Smooth muscle cell (in vitro differentiated cells): ENCODE results near the gene CD99L2. TPM values are rescaled to one million over a fixed set of nuclear protein-coding genes. Genes with fewer than 3 reads are reported as not detected.

Experiments used
- DNase-seq: peaks from one replicate; lab custom pipeline; 2025; ENCODE audit not compliant: unreplicated experiment; lab: John Stamatoyannopoulos, UW
- H2AFZ ChIP-seq: fragments of 200-600 bp; sonication (generic); 2 replicates; pipeline ENCODE4 v1.6.0; 2016; ENCODE audit warnings: antibody characterized with exemption, low read depth, mild to moderate bottlenecking
- H3F3A ChIP-seq: fragments of 200-600 bp; sonication (generic); 2 replicates; pipeline ENCODE4 v1.6.0; 2017; ENCODE audit warnings: antibody characterized with exemption, low read depth
- H3K27ac ChIP-seq: fragments of 200-600 bp; sonication (generic); 2 replicates; pipeline ENCODE4 v1.5.1; 2016; ENCODE audit warnings: low read depth, mild to moderate bottlenecking
- H3K27me3 ChIP-seq: fragments of 200-600 bp; sonication (generic); 2 replicates; pipeline ENCODE4 v1.6.1; 2016; ENCODE audit warnings: low read depth, mild to moderate bottlenecking
- H3K36me3 ChIP-seq: fragments of 200-600 bp; sonication (generic); 2 replicates; pipeline ENCODE4 v1.5.1; 2016; ENCODE audit warnings: low read depth
- H3K4me1 ChIP-seq: fragments of 200-600 bp; sonication (generic); 2 replicates; pipeline ENCODE4 v1.5.1; 2016; ENCODE audit warnings: low read depth
- H3K4me2 ChIP-seq: fragments of 200-600 bp; sonication (generic); 2 replicates; pipeline ENCODE4 v1.6.0; 2016; ENCODE audit warnings: mild to moderate bottlenecking
- H3K4me3 ChIP-seq: fragments of 200-600 bp; sonication (generic); 2 replicates; pipeline ENCODE4 v1.5.1; 2016; ENCODE audit warnings: mild to moderate bottlenecking
- H3K79me2 ChIP-seq: fragments of 200-600 bp; sonication (generic); 2 replicates; pipeline ENCODE4 v1.6.0; 2016; ENCODE audit warnings: low read depth, mild to moderate bottlenecking
- H3K9ac ChIP-seq: fragments of 200-600 bp; sonication (generic); 2 replicates; pipeline ENCODE4 v1.6.0; 2016; ENCODE audit warnings: low read depth
- H3K9me3 ChIP-seq: fragments of 200-600 bp; sonication (generic); replicated peaks from 2 replicates; pipeline ENCODE4 v1.5.1; 2016; ENCODE audit warnings: low read depth
- H4K20me1 ChIP-seq: fragments of 200-600 bp; sonication (generic); 2 replicates; pipeline ENCODE4 v1.6.0; 2016; ENCODE audit warnings: low read depth
- CTCF ChIP-seq: fragments of 200-600 bp; sonication (generic); IDR thresholded peaks from 2 replicates; pipeline ENCODE4 v1.5.1; 2017; ENCODE audit warnings: borderline replicate concordance, mild to moderate bottlenecking, antibody characterized with exemption; ENCODE audit not compliant: insufficient read depth, poor library complexity, severe bottlenecking
- WGBS: methylation state at CpG from one replicate; pipeline ENCODE4 v1.1.7; 2016; ENCODE audit warnings: low lambda C conversion rate; 5-methylcytosine and 5-hydroxymethylcytosine counted together
- polyA plus RNA-seq: library from polyadenylated mRNA; unstranded; fragments of >200 nt; fragmentation: Nextera tagmentation; extraction: Ambion mirVana; gene quantifications from 2 replicates; pipeline ENCODE4 v1.2.1, GENCODE V29; 2016
- total RNA-seq: library from RNA; depleted of rRNA; stranded (reverse); fragments of >200 nt; gene quantifications from 2 replicates; pipeline ENCODE4 v1.2.3, GENCODE V29; 2014

Gene CD99L2
- total and polyA plus RNA-seq, 2 experiments from 2014 or later: 43.7 to 44.6 TPM

- H3K4me2 ChIP-seq: no peak overlapping the region
- H3F3A ChIP-seq: no peaks in the 10 kb centered on the region
- H3K36me3 ChIP-seq: no peaks in the 10 kb centered on the region
- H3K27me3 ChIP-seq: no peaks in the 10 kb centered on the region
- TF ChIP-seq CTCF: no peak
- H3K27ac ChIP-seq: no peak overlapping the region
- H3K9me3 ChIP-seq: no peaks in the 10 kb centered on the region
- H3K4me1 ChIP-seq: no peaks in the 10 kb centered on the region
- no peak overlapping the region for H3K9ac ChIP-seq
- no peak overlapping the region for H3K4me3 ChIP-seq
- no peak for DNase-seq
- no peak overlapping the region for H2AFZ ChIP-seq
- H4K20me1 ChIP-seq: no peaks in the 10 kb centered on the region
- no peaks in the 10 kb centered on the region for H3K79me2 ChIP-seq
- WGBS: 91% methylated on average over 3 of the region's 3 CpGs
Observed at GRCh38 chrX:150752124-150752523, 146.3 kb downstream of the CD99L2 start.

GRCh38 chrX:150736475-150736874 lies 162.0 kb downstream of the CD99L2 start:
- DNase-seq: no peak
- H3F3A ChIP-seq: no peaks in the 10 kb centered on the region
- H3K4me2 ChIP-seq: no peak overlapping the region
- 90% methylated on average over 9 of the region's 9 CpGs for WGBS
- no peaks in the 10 kb centered on the region for H3K4me1 ChIP-seq
- no peaks in the 10 kb centered on the region for H3K27me3 ChIP-seq
- no peaks in the 10 kb centered on the region for H3K79me2 ChIP-seq
- H3K9ac ChIP-seq: no peak overlapping the region
- H3K4me3 ChIP-seq: no peak overlapping the region
- no peaks in the 10 kb centered on the region for H3K36me3 ChIP-seq
- TF ChIP-seq CTCF: no peak
- no peaks in the 10 kb centered on the region for H4K20me1 ChIP-seq
- H3K27ac ChIP-seq: no peak overlapping the region
- H2AFZ ChIP-seq: no peak overlapping the region
- H3K9me3 ChIP-seq: no peaks in the 10 kb centered on the region

GRCh38 chrX:150731795-150732194 lies 166.7 kb downstream of the CD99L2 start:
- no peak for DNase-seq
- 46% methylated on average over 3 of the region's 3 CpGs for WGBS

More at GRCh38 chrX:150731795-150732194, 166.7 kb downstream of the CD99L2 start:
- TF ChIP-seq CTCF: no peak
- H3K4me1 ChIP-seq: no peaks in the 10 kb centered on the region
- peaks cover 5% of the 10 kb centered on the region for H3K36me3 ChIP-seq
- H3F3A ChIP-seq: no peaks in the 10 kb centered on the region
- H3K9me3 ChIP-seq: no peaks in the 10 kb centered on the region
- H4K20me1 ChIP-seq: no peaks in the 10 kb centered on the region
- no peak overlapping the region for H3K4me2 ChIP-seq
- H3K79me2 ChIP-seq: no peaks in the 10 kb centered on the region
- no peak overlapping the region for H3K4me3 ChIP-seq
- no peaks in the 10 kb centered on the region for H3K27me3 ChIP-seq
- no peak overlapping the region for H2AFZ ChIP-seq
- H3K9ac ChIP-seq: no peak overlapping the region
- H3K27ac ChIP-seq: peak overlapping the region; percentile 85
